CD4-positive, alpha-beta T cell treated with Interleukin-6 at 100 ng/mL for 8 hours (primary cell): ENCODE results near the gene LIN28B.

Experiments
- DNase-seq: peaks from one replicate; pipeline ENCODE4 v3.0.0-alpha.2; 2020; ENCODE audit warnings: mixed read lengths, low spot score

LIN28B gene

GRCh38 chr6:105111871-105112270 is 155.0 kb downstream of the LIN28B start:
- DNase-seq: no peak

- no peak for DNase-seq
These were observed 155.7 kb downstream of the LIN28B start for GRCh38 chr6:105112577-105112976.

GRCh38 chr6:105113422-105113821 is 156.5 kb downstream of the LIN28B start:
- no peak for DNase-seq

GRCh38 chr6:105116150-105116549 is 159.2 kb downstream of the LIN28B start:
- no peak for DNase-seq

- DNase-seq: no peak
These were observed 163.7 kb downstream of the LIN28B start for GRCh38 chr6:105120570-105120969.

- no peak for DNase-seq
These were observed 165.1 kb downstream of the LIN28B start for GRCh38 chr6:105121981-105122380.

GRCh38 chr6:105122717-105123116 is 165.8 kb downstream of the LIN28B start:
- no peak for DNase-seq
